ENCODE results near the gene P2RY11. TPM values are rescaled to one million over a fixed set of nuclear protein-coding genes. Genes with fewer than 3 reads are reported as not detected.

Gene P2RY11
- total and polyA plus RNA-seq, 2 of the 4 experiments (the other 2 are of a cell fraction): 0.54 to 4.5 TPM

DNA sequence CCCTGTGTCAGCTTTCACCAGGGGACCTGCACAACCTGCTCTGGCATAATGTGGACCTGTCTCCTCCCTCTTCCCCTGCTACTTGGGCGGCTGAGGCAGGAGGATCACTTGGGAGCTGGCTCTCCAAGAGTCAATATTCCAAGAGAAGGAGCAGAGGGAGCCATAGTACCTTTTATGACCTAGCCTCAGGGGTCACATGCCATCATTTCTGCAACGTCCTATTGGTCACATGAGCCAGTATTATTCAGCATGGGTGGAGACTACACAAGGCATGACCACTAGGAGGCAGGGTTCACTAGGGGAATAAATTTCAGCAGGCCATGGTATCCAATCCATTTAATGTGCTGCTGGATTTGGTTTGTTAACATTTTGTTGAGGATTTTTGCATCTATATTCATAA is 37.3 kb upstream of the P2RY11 start:
- Histone ChIP-seq H2BK20ac (ENCODE audit: low read depth, low read length) (no peak overlapping the region), H4K5ac (ENCODE audit: low read depth, low read length) (no peak overlapping the region), H3K27ac (ENCODE audit: insufficient read depth, low read length) (no peak overlapping the region), H3K18ac (ENCODE audit: low read depth, low read length) (no peak overlapping the region), H3K27me3 (ENCODE audit: control insufficient read depth, insufficient read depth, low read length) (peaks cover 10% of the 10 kb centered on the region), H3K79me1 (ENCODE audit: low read depth in 1 of 2, low read length in 2 of 2) (no peaks in the 10 kb centered on the region), H3K56ac (ENCODE audit: extremely low read depth, insufficient read depth, low read length) (no peak overlapping the region), H2AFZ (replicated peaks; ENCODE audit: low read length, poor library complexity) (peak overlapping the region; percentile 33), H4K91ac (ENCODE audit: insufficient read depth, low read depth, low read length) (no peak overlapping the region), H3K9me1 (ENCODE audit: insufficient read depth, low read length) (no peaks in the 10 kb centered on the region), H2BK120ac (ENCODE audit: low read depth, low read length) (no peak overlapping the region), H3K4me2 (ENCODE audit: low read depth, low read length) (no peak overlapping the region), H3K23ac (ENCODE audit: low read depth, low read length) (no peak overlapping the region), H2BK15ac (ENCODE audit: low read depth, low read length) (no peak overlapping the region), H4K20me1 (ENCODE audit: insufficient read depth, low read length) (no peaks in the 10 kb centered on the region), H3K36me3 (ENCODE audit: control insufficient read depth, insufficient read depth, low read length) (no peaks in the 10 kb centered on the region), H2AK9ac (replicated peaks; ENCODE audit: low read depth, low read length, poor library complexity) (no peak overlapping the region), H3K14ac (replicated peaks; ENCODE audit: low read depth, low read length) (no peak overlapping the region), H4K8ac (ENCODE audit: low read depth in 2 of 2, low read length in 2 of 2) (no peak overlapping the region), H3K9ac (ENCODE audit: low read depth, low read length) (no peak overlapping the region), H3K4me3 (ENCODE audit: insufficient read depth, low read depth, low read length) (no peak overlapping the region), H3K4me1 (ENCODE audit: control insufficient read depth, insufficient read depth, low read length) (no peaks in the 10 kb centered on the region), H2BK5ac (ENCODE audit: low read depth, low read length, poor library complexity, severe bottlenecking) (no peak overlapping the region), H3K4ac (ENCODE audit: low read depth, low read length) (no peak overlapping the region), H2AK5ac (ENCODE audit: low read depth, low read length) (no peak overlapping the region), H3K9me3 (ENCODE audit: control insufficient read depth, insufficient read depth, low read length) (peaks cover 7% of the 10 kb centered on the region; the same call in 1 of the 2 replicates)
- TF ChIP-seq MAZ (IDR thresholded peaks at IDR 0.05; ENCODE audit: borderline replicate concordance, low read depth, low read length) (no peak), NFE2L2 (IDR thresholded peaks at IDR 0.05; ENCODE audit: low read depth, low read length) (no peak), CEBPB (IDR thresholded peaks at IDR 0.05; ENCODE audit: low read depth, low read length) (no peak), RAD21 (IDR thresholded peaks at IDR 0.05; ENCODE audit: low read length) (peak; percentile 54), CTCF (conservative IDR thresholded peaks at IDR 0.05; ENCODE audit: low read depth, low read length) (peak; percentile 42), FOS (IDR thresholded peaks at IDR 0.05; ENCODE audit: low read depth, low read length) (no peak), POLR2A (IDR thresholded peaks at IDR 0.05; ENCODE audit: low read depth, low read length) (no peak), SMC3 (IDR thresholded peaks at IDR 0.05; ENCODE audit: low read depth, low read length) (no peak), MAFK (IDR thresholded peaks at IDR 0.05; ENCODE audit: low read depth, low read length) (no peak), RCOR1 (IDR thresholded peaks at IDR 0.05; ENCODE audit: insufficient replicate concordance, low read length) (no peak), MXI1 (IDR thresholded peaks at IDR 0.05; ENCODE audit: borderline replicate concordance, low read depth, low read length) (no peak)
- TF ChIP-seq, protein P1, sequence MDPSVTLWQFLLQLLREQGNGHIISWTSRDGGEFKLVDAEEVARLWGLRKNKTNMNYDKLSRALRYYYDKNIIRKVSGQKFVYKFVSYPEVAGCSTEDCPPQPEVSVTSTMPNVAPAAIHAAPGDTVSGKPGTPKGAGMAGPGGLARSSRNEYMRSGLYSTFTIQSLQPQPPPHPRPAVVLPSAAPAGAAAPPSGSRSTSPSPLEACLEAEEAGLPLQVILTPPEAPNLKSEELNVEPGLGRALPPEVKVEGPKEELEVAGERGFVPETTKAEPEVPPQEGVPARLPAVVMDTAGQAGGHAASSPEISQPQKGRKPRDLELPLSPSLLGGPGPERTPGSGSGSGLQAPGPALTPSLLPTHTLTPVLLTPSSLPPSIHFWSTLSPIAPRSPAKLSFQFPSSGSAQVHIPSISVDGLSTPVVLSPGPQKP (IDR thresholded peaks at IDR 0.05; ENCODE audit: borderline replicate concordance, low read depth, low read length): no peak
- TF ChIP-seq, protein P2, sequence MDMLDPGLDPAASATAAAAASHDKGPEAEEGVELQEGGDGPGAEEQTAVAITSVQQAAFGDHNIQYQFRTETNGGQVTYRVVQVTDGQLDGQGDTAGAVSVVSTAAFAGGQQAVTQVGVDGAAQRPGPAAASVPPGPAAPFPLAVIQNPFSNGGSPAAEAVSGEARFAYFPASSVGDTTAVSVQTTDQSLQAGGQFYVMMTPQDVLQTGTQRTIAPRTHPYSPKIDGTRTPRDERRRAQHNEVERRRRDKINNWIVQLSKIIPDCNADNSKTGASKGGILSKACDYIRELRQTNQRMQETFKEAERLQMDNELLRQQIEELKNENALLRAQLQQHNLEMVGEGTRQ (IDR thresholded peaks at IDR 0.05; ENCODE audit: low read depth, low read length): peak; percentile 82
- no TSS peak for BruUV-seq (replicated peaks)
- CTCF ChIA-PET: no interaction called here
- POLR2A ChIA-PET (ENCODE audit: unreplicated experiment): no interaction called here
- ATAC-seq (ENCODE audit: low read depth) (peak; percentile 44; the same call in 1 of the 2 replicates), DNase-seq (peak; percentile 36)
- WGBS, 2 experiments (ENCODE audit: extremely low coverage in 2 of 2, insufficient read length in 1 of 2): 50% methylated on average over 1 of the region's 2 CpGs; no CpG with 5 or more reads in 1 of the 2 experiments
- in situ Hi-C loops (cut with MboI; ENCODE audit: low sequenced_read_pairs): loop anchor here (25.0 kb wide), 1 partner anchor 937 kb away; the partner anchor contains the start of genes OR7G3 and ZNF317
- intact Hi-C loops (cut with micrococcal nuclease): no loop called here
- dilution Hi-C loops (cut with HindIII; ENCODE audit: low sequenced_read_pairs, unreplicated experiment): no loop called here

Data from IMR-90 (cell line).